ENCODE results near the gene TLE2. TPM values are rescaled to one million over a fixed set of nuclear protein-coding genes. Genes with fewer than 3 reads are reported as not detected.

TLE2 gene
- total RNA-seq, 1 donor from 2014 or later: 0.53 TPM

GRCh38 chr19:2989236-2989946, 39.7 kb downstream of the TLE2 start:
- Histone ChIP-seq H3K4me3 (ENCODE audit: low read depth, low read length) (no peak overlapping the region), H3K36me3 (ENCODE audit: control insufficient read depth, insufficient read depth, low read length) (no peaks in the 10 kb centered on the region), H3K27me3 (ENCODE audit: control insufficient read depth, insufficient read depth, low read length) (peaks cover 6% of the 10 kb centered on the region)
- FAIRE-seq: peak; percentile 60
- TF ChIP-seq CTCF (IDR thresholded peaks at IDR 0.05; ENCODE audit: insufficient read depth, low read length, severe bottlenecking): no peak
- DNase-seq (ENCODE audit: low read depth): no peak

- Histone ChIP-seq H3K4me3 (ENCODE audit: low read depth, low read length) (no peak overlapping the region), H3K36me3 (ENCODE audit: control insufficient read depth, insufficient read depth, low read length) (no peaks in the 10 kb centered on the region), H3K27me3 (ENCODE audit: control insufficient read depth, insufficient read depth, low read length) (peaks cover 6% of the 10 kb centered on the region)
- no peak for TF ChIP-seq CTCF (IDR thresholded peaks at IDR 0.05; ENCODE audit: insufficient read depth, low read length, severe bottlenecking)
- DNase-seq (ENCODE audit: low read depth): no peak
- FAIRE-seq: no peak
Measured at GRCh38 chr19:2988568-2988967, 40.5 kb downstream of the TLE2 start.

- DNase-seq (ENCODE audit: low read depth): no peak
- no peaks in the 10 kb centered on the region for H3K36me3 ChIP-seq (ENCODE audit: control insufficient read depth, insufficient read depth, low read length)
- FAIRE-seq: no peak
- H3K27me3 ChIP-seq (ENCODE audit: control insufficient read depth, insufficient read depth, low read length): peaks cover 6% of the 10 kb centered on the region
- TF ChIP-seq CTCF (IDR thresholded peaks at IDR 0.05; ENCODE audit: insufficient read depth, low read length, severe bottlenecking): no peak
- no peak overlapping the region for H3K4me3 ChIP-seq (ENCODE audit: low read depth, low read length)
Measured at GRCh38 chr19:2987797-2988196, 41.3 kb downstream of the TLE2 start.

GRCh38 chr19:2986951-2987524, 42.0 kb downstream of the TLE2 start:
- no peak for TF ChIP-seq CTCF (IDR thresholded peaks at IDR 0.05; ENCODE audit: insufficient read depth, low read length, severe bottlenecking)
- Histone ChIP-seq H3K36me3 (ENCODE audit: control insufficient read depth, insufficient read depth, low read length) (no peaks in the 10 kb centered on the region), H3K4me3 (ENCODE audit: low read depth, low read length) (no peak overlapping the region), H3K27me3 (ENCODE audit: control insufficient read depth, insufficient read depth, low read length) (peaks cover 6% of the 10 kb centered on the region)
- DNase-seq (ENCODE audit: low read depth) (no peak), FAIRE-seq (no peak)

GRCh38 chr19:2984215-2984528, 44.9 kb downstream of the TLE2 start:
- Histone ChIP-seq H3K27me3 (ENCODE audit: control insufficient read depth, insufficient read depth, low read length) (peaks cover 6% of the 10 kb centered on the region), H3K36me3 (ENCODE audit: control insufficient read depth, insufficient read depth, low read length) (no peaks in the 10 kb centered on the region), H3K4me3 (ENCODE audit: low read depth, low read length) (no peak overlapping the region)
- FAIRE-seq: no peak
- TF ChIP-seq CTCF (IDR thresholded peaks at IDR 0.05; ENCODE audit: insufficient read depth, low read length, severe bottlenecking): no peak
- no peak for DNase-seq (ENCODE audit: low read depth)

Data from bronchial epithelial cell (primary cell).